Sigmoid colon (tissue), 4 donors: ENCODE data around the gene GYS1.

ENCODE experiments used
- CTCF ChIP-seq, 4 experiments: fragments of 450-650 bp in 3 of 4; fragments of 200-600 bp in 1 of 4; IDR thresholded peaks; one replicate each; pipeline ENCODE4 v1.5.1; 2016 to 2019; ENCODE audit warnings: antibody characterized with exemption in 4 of 4, mild to moderate bottlenecking in 3 of 4, moderate library complexity in 2 of 4
- POLR2A ChIP-seq, 2 donors: fragments of 450-650 bp; IDR thresholded peaks; one replicate each; pipeline ENCODE4 v1.6.1; 2016; ENCODE audit warnings: antibody characterized with exemption in 2 of 2, mild to moderate bottlenecking in 2 of 2, moderate library complexity in 2 of 2
- POLR2AphosphoS5 ChIP-seq, 4 donors: sonication (generic); formaldehyde crosslinking; IDR thresholded peaks; one replicate each; pipeline ENCODE4 v1.6.1; 2017; ENCODE audit warnings: antibody characterized with exemption in 4 of 4

GRCh38 chr19:49020931-49021895 lies 28.1 kb upstream of the GYS1 start:
- no peak for TF ChIP-seq CTCF (IDR thresholded peaks at IDR 0.05)
- no peak for TF ChIP-seq POLR2AphosphoS5 (IDR thresholded peaks at IDR 0.05)
- no peak for TF ChIP-seq POLR2A (IDR thresholded peaks at IDR 0.05)
